D721Med (cell line): Measurements from ENCODE around the gene TSPAN9.

Experiments used
- DNase-seq: peaks from one replicate; pipeline ENCODE4 v3.0.0; 2011; ENCODE audit warnings: low spot score; ENCODE audit not compliant: insufficient read length
- FAIRE-seq: peaks from 2 replicates; lab custom pipeline; 2011; peaks lifted over from hg19 to GRCh38; lab: Jason Lieb, UNC
- CTCF ChIP-seq: IDR thresholded peaks from 2 replicates; pipeline ENCODE4 v1.5.1; 2012; ENCODE audit warnings: mild to moderate bottlenecking, control low read depth; ENCODE audit not compliant: insufficient read depth; ENCODE audit errors: missing control alignments

The TSPAN9 gene

GRCh38 chr12:3313675-3314663 lies 236.8 kb downstream of the TSPAN9 start:
- peak; percentile 47 for TF ChIP-seq CTCF
- FAIRE-seq (no peak), DNase-seq (no peak)

GRCh38 chr12:3315201-3315661 lies 238.1 kb downstream of the TSPAN9 start:
- no peak for DNase-seq
- TF ChIP-seq CTCF: no peak
- FAIRE-seq: no peak

GRCh38 chr12:3316776-3317480 lies 239.7 kb downstream of the TSPAN9 start:
- DNase-seq (no peak), FAIRE-seq (no peak)
- TF ChIP-seq CTCF: no peak

- FAIRE-seq: no peak
- TF ChIP-seq CTCF: no peak
- no peak for DNase-seq
Observed at GRCh38 chr12:3317481-3317815, 240.3 kb downstream of the TSPAN9 start.

- DNase-seq: no peak
- no peak for FAIRE-seq
- TF ChIP-seq CTCF: no peak
Observed at GRCh38 chr12:3317841-3318501, 240.8 kb downstream of the TSPAN9 start.

GRCh38 chr12:3319723-3320492 lies 242.7 kb downstream of the TSPAN9 start:
- peak; percentile 19 for TF ChIP-seq CTCF
- DNase-seq (no peak), FAIRE-seq (no peak)
